GM21447 (cell line): ENCODE data around the gene PHTF2.
"Not testable (repeated sequence)": the region's sequence is repeated elsewhere in the genome, so short reads cannot be mapped to it uniquely, and the experiment has no call there.

Experiments used
- ATAC-seq: cut with Tn5 transposase; IDR thresholded peaks from one replicate; pipeline ENCODE4 v1.9.1; 2021; ENCODE audit not compliant: unreplicated experiment

Gene PHTF2

DNA sequence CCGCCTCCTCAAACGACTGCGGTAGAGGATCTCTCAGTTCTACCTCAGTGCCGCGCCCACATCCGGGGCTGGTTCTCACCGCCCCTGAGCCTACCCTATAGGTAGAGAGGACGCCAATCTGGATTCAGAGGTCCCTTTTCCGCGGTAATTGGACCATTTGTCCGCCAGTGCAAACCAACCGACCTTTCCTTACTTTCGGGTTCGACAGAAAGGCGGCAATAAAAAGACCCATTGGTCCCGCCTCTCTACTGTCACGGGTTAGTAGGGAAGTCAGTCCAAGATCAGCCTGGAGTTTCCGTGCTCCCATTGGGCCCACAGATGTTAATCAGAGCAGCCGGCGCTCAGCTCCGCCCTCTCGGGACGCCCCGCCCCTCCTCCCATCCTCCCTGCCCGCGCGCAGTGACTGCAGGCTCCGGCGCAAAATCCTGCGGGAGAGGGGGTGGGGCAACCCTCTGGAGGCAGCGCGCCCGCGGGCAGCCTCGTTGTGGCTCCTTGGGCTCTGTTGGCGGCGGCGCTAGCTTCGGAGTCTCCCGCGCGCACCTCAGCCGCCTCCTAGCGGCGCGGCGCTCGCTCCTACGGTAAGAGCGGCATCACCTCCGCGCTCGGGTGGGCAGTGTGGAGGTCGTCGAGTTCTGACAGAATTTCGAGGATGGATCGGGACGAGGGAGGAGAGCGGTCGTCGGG, at the start of gene PHTF2, which contains the start of gene TMEM60:
Gene PHTF2 (plus strand): TSS at position 380 of the 684 bp plus-strand sequence.
Gene TMEM60 (minus strand): TSS at position 41 of the 684 bp plus-strand sequence. CDS start 4,061 bp downstream, outside the sequence.
- peak; percentile 89 for ATAC-seq

GRCh38 chr7:77752016-77752415, 46.6 kb upstream of the PHTF2 start:
- ATAC-seq: no peak

DNA sequence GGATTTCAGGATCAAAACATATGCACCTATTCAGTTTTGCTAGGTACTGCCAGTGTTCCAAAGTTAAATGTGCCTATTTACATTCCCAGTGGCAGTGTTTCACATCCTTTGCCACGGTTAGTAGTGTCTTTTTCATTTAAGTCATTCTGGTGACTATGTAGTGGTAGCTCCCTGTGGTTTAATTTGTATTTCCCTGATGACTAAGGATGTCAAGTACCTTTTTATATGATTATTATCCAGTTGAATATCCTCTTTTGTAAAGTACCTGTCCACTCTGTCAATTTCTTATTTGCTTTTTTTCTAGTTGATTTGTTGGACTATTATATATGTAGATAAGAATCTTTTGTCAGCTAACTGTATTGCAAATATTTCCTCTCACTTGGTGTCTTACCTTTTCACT, 45.4 kb upstream of the PHTF2 start:
- ATAC-seq: no peak

- ATAC-seq: peak; percentile 89
These were observed 41.0 kb upstream of the PHTF2 start for GRCh38 chr7:77757589-77757988.

- peak; percentile 38 for ATAC-seq
These were observed 39.2 kb upstream of the PHTF2 start for GRCh38 chr7:77759294-77759889.

- no peak for ATAC-seq
These were observed 37.6 kb upstream of the PHTF2 start for GRCh38 chr7:77760809-77761453.

DNA sequence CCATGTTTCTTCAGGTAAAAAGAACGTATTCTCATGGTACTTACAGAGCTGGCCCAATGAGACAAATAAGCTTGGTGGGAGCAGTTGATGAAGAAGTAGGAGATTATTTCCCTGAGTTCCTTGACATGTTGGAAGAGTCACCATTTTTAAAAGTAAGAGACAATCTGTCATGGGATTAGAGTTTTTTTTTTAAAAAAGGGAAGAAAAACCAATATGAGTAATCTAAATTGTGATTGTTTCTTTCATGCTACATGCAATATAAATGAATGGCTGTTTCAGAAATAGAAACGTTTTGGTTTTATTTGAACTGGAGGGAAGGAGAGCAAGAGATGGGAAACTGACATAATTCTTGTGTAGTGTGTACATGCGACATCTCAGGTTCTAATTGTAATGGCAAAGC, 33.1 kb upstream of the PHTF2 start:
- no peak for ATAC-seq

- no peak for ATAC-seq
These were observed 32.4 kb upstream of the PHTF2 start for GRCh38 chr7:77765906-77766800.

DNA sequence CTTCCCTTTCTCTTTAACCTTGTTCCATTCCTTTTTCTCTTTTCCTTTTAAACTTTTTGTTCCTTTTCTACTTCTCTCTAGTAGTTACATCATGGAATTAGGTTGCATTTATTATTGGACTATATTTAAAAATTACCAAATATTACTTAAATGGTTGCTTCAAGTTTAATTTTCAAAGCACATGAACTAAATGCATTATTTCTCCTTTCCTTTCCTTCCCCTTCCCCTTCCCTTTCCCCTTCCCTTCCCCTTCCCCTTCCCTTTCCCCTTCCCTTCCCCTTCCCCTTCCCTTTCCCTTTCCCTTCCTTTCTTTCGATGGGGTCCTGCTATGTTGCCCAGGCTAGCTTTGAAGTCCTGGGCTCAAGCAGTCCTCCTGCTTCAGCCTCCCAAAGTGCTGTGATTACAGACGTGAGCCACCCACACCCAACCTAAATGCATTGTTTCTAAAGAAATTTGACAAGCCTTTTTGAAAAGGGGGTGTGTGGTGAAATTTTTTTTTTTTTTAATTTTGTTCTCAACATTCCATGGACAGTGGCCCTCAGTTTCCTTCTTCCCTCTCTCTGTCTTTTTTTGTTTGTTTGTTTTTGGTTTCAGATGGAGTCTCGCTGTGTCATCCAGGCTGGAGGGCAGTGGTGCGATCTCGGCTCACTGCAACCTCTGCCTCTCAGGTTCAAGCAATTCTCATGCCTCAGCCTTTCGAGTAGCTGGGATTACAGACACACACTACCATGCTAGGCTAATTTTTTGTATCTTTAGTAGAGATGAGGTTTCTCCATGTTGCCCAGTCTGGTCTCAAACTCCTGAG, 31.6 kb upstream of the PHTF2 start:
- no peak for ATAC-seq

DNA sequence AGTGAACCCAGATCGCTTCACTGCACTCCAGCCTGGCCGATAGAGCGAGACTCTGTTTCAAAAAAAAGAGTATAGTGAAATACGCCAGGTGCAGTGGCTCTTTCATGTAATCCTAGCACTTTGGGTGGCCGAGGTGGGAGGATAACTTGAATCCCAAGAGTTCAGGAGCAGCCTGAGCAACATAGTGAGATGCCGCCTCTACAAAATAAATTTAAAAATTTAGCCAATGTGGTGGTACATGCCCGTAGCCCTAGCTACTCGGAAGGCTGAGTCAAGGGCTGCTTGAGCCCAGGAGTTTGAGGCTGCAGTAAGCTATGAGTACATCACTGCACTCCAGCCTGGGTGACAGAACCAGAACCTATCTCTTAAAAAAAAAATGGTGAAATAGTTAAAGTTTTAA, 28.3 kb upstream of the PHTF2 start:
- no peak for ATAC-seq

GRCh38 chr7:77771901-77772300, 26.7 kb upstream of the PHTF2 start:
- no peak for ATAC-seq

DNA sequence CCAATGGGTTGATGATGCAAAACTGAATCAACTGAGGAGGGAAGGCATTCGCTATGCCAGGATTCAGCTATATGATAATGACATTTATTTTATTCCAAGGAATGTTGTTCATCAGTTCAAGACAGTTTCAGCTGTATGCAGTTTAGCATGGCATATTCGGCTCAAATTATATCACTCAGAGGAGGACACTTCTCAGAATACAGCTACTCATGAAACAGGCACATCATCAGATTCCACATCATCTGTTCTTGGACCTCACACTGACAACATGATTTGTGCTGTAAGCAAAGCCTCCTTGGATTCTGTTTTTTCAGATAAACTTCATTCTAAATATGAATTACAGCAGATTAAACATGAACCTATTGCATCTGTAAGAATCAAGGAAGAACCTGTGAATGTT, 20.0 kb upstream of the PHTF2 start:
- no peak for ATAC-seq

GRCh38 chr7:77782383-77782782, 16.2 kb upstream of the PHTF2 start:
- ATAC-seq: no peak

- no peak for ATAC-seq
These were observed 15.5 kb upstream of the PHTF2 start for GRCh38 chr7:77783111-77783510.

DNA sequence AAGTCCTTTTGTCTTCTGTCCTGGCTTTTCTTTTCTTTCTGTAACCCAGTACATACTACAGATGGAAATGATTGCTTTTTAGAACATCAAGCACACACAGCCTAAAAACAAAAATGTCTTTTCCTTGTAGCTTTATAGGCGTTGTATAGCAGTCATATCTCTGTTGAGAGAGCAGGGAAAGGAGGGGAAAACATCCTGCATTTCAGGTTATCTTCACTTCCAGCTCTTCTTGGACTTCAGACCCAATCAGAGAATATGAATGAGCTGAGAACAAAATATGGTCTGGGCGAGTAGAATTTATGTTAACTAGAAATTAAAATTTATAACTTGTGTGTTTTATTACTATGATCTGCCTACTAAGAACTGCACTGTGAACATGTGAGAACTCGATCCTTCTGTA, 15.0 kb upstream of the PHTF2 start:
- ATAC-seq: no peak

DNA sequence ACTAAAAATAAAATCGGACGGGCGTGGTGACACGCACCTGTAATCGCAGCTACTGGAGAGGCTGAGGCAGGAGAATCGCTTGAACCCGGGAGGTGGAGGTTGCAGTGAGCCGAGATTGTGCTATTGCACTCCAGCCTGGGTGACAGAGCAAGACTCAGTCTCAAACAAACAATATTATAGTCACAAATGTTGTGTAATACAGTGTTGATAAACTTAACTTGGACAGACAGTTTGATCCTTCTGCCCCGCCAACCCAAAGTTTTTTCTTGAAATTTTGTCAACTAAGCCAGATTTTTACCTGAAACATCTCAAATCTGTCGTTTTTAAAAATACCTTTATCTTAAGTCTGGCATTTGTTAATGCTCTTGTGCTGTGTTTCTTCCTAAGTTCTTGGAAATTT, 14.1 kb upstream of the PHTF2 start:
- ATAC-seq: not testable (repeated sequence)

GRCh38 chr7:77786018-77786417, 12.6 kb upstream of the PHTF2 start:
- no peak for ATAC-seq

- ATAC-seq: no peak
These were observed 11.8 kb upstream of the PHTF2 start for GRCh38 chr7:77786741-77787140.

DNA sequence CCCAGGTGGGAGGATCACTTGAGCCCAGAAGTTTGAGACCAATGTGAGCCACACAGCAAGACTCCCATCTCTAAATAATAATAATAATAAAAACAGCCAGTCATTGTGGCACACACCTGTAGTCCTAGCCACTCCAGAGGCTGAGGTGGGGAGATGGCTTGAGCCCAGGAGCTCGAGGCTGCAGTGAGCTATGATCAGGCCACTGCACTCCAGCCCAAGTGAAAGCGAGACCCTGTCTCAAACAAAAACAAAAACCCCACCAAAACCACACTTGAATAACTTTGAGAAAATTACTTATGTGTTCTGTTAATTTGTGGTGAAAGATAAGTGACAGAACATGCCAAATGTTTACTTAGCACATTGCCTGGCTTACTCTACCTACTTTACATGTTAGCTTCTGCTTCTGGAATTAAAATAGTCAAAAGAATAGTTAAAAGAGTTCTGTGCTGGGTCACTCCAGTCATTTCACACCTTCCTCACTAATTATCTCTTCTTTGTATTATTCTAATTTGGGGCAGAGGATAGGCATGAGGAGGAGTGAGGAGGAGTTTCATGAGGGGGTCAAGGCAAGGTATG, 10.2 kb upstream of the PHTF2 start:
- no peak for ATAC-seq

DNA sequence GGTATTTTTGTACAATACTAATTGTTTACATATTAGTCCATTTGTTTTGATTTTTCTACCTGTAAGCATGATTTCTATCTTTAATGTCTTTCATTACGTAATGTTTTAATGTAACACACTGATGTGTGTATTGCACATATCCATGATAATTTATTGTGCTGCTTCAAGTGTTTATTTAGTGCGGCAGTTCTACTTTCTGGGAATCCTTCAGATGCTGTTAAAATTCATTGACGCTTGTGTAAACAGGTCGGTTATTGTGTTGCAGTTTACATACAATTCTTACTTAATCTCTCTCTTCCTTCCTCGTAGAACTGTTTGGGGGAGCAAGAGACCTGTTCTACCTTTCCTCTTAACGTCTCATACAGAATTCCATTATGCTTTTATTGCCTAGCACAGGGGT, 7.2 kb upstream of the PHTF2 start:
- ATAC-seq: no peak
